ENCODE results near the gene KIF26A.

KIF26A gene

DNA sequence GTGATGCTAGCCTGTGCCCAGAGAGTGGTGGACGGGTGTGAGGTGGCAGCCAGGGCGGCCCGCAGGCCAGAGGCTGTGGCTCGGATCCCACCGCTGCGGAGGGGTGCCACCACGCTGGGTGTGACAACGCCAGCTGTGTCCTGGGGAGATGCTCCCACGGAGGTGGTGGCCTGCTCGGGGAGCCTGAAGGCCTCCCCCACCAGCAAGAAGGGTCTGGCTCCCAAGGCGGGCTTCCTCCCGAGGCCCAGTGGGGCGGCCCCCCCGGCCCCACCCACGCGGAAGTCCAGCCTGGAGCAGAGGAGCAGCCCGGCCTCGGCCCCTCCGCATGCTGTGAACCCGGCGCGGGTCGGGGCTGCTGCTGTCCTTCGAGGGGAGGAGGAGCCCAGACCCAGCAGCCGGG, 38.2 kb downstream of the KIF26A start:
- no peak for DNase-seq (ENCODE audit: low read depth, low spot score)

DNA sequence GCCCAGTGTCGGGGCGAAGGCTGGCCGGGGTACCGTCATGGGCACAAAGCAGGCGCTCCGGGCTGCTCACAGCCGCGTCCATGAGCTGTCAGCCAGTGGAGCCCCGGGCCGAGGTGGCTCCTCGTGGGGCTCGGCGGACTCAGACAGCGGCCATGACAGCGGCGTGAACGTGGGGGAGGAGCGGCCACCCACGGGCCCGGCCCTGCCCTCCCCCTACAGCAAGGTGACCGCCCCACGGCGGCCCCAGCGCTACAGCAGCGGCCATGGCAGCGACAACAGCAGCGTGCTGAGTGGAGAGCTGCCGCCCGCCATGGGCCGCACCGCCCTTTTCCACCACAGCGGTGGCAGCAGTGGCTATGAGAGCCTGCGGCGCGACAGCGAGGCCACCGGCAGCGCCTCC, 39.0 kb downstream of the KIF26A start:
- DNase-seq (ENCODE audit: low read depth, low spot score): no peak

GRCh38 chr14:104178279-104178678, 39.9 kb downstream of the KIF26A start:
- no peak for DNase-seq (ENCODE audit: low read depth, low spot score)

GRCh38 chr14:104179126-104179525, 40.7 kb downstream of the KIF26A start:
- no peak for DNase-seq (ENCODE audit: low read depth, low spot score)

DNA sequence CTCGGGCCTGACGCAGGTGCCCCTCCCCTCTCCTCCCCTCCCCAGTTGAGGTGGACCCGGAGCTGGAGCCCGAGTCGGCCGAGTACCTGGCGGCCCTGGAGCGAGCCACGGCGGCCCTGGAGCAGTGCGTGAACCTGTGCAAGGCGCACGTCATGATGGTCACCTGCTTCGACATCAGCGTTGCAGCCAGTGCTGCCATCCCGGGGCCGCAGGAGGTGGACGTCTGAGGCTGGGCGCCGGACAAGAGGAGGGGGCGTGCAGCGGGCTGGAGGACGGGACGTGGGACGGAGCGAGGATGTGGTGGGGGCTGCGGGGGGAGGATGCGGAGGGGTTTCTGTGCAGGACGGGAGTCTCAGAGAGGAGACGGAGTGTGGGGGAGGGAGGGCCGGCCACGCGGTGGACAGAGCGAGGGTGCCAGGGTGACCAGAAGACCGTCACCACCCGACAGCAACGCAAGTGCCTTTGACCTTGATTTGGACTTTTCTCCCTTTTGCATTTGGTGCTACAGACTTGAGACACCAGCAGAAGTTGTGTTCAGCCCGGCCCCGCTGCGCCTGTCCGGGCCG, 41.3 kb downstream of the KIF26A start:
- no peak for DNase-seq (ENCODE audit: low read depth, low spot score)

GRCh38 chr14:104180561-104181165, 42.3 kb downstream of the KIF26A start:
- DNase-seq (ENCODE audit: low read depth, low spot score): no peak

- DNase-seq (ENCODE audit: low read depth, low spot score): no peak
Observed at GRCh38 chr14:104181761-104182530, 43.6 kb downstream of the KIF26A start.

GRCh38 chr14:104182857-104183425, 44.6 kb downstream of the KIF26A start:
- no peak for DNase-seq (ENCODE audit: low read depth, low spot score)

DNA sequence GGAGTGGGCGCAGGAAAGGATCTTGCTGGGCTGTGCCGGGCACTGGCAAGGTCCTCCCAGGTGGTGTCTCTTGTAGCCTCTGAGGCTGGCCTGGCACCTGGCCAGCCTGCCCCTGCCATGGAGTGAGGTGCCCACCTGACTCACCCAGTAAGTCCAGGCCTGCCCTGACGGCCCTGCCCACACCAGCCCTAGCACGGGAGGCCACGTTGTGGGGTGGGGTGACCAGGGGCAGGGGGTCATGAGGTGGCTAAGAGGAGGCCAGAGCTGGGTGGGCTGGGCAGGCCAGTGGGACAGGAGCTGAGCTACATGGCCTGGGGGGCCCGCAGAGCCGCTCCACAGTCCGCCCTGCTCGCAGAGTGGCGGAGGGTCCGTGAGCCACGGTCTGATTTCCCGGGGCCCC, 45.4 kb downstream of the KIF26A start:
- DNase-seq (ENCODE audit: low read depth, low spot score): no peak

DNA sequence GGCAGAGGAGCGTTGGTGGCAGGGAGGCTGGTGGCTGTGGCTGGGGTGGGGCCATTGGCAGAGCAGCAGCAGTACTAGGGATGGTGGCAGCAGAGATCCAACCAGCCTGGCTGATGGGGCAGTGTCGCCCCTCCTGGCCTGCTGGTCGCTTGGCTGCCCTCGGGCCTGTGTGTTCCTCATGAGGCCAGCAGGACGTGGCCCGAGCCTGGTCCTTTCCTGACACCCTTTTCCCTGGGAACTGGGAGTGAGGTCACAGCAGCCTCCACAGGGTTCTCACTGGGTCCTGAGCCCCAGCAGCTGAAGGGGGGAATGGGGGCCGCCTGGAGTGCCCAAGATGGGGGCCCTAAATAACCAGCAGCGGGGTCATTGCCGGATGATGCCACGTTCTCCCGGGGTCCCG, 46.1 kb downstream of the KIF26A start:
- no peak for DNase-seq (ENCODE audit: low read depth, low spot score)

- no peak for DNase-seq (ENCODE audit: low read depth, low spot score)
Observed at GRCh38 chr14:104184911-104185499, 46.6 kb downstream of the KIF26A start.

- no peak for DNase-seq (ENCODE audit: low read depth, low spot score)
Observed at GRCh38 chr14:104185916-104186495, 47.6 kb downstream of the KIF26A start.

GRCh38 chr14:104186575-104186974, 48.2 kb downstream of the KIF26A start:
- no peak for DNase-seq (ENCODE audit: low read depth, low spot score)

DNA sequence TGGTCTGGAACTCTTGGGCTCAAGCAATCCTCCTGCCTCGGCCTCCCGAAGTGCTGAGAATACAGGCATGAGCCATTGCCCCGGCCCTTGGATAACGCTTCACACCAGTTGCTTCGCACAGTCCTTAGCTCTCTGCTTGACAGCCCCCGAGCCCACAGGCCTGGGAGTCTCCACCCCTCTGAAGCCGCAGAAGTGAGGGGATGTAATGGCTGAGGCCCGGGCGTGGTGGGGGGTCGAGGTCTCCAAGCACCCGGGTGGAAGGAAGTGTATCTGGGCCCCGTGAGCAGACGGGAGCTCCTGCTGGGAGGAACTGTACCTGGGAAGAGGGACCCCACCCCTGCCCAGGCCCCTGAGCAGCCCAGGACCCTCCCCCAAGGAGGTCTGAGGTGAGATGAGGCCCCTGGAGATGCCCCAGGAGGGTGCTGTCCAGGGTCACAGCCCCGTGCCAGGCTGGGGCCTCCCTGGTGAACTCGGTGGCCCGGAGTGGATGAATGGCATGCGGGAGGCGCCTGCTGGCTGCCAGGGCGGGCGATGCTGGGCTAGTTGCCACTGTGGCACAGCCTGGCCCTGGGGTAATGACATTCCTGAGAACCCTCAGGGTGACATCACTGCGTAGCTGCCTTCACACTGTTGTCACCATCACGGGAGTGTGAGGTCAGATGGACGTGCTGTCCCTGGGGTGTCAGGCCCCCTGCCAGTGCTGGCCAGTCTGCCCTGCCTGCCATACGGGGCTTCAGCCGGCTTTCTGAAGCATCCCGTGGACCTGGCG, 48.9 kb downstream of the KIF26A start:
- no peak for DNase-seq (ENCODE audit: low read depth, low spot score)

DNA sequence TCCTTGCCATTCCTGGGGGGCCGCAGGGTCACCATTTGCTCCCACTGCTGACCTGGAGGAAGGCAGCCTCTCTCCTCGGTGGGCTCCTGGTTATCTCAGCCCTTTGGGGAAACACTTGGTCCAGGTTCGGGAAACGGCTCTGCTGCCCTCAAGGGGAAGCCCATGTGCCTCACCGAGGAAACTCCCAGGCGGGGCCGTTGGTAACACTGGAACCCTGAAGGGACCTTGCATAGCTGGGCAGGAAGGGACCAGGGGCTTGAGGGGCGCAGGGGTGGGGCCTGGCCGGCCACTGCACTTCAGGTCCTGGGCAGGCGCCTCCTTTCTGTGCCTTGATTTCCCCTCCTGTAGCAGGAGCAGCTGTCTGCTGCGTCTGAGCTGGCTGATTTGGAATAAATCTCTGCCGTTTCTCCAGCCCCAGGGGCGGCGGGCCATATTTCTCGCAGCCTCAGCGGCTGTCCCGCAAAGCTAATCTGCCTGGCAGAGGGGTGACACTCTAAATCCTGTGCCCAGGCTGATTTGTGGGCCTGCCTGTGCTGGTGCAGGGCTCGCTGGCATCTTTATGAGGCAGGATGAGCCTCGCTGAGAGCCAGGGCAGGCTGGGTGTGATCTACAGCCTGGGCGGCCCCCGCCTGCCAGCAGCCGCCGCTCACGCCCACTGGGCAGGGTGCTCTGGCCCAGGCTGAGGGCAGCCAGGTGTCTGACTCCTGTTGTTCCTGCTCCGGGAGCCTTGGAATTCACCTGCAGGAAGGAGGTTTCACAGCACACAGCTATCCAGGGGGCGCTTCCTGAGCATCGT, 49.7 kb downstream of the KIF26A start:
- no peak for DNase-seq (ENCODE audit: low read depth, low spot score)

DNA sequence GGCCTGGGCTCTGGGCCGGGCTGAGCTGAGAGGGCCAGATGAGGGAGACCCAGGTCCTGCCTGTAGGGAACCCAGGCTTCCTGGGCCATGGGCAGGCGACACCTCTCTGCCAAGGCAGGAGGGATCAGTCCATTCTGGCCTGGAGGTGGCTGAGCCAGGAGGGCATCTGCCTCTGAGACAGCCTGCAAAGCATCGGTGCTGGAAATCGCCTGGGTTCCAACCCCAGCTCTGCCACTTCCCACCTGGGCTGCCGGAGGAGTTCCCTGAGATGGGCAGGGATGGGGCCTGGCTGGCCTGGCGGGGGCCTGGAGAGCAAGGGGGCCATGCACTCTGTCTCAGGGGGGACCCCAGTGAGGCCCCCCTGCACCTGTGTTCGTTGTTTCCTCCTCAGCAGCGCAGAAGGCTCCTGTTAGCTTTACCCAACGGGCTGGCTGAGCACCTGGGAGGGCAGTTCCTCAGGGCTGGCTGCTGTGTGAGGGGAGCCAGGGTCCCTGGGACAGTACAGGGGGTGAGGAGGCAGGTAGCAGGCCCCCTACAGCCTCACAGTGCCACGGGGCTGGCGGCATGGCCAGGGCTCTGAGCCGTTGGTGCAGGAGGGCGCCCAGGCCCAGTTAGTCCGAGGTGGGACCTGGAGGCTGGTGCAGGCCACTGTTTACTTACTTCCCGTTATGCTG, 50.5 kb downstream of the KIF26A start:
- DNase-seq (ENCODE audit: low read depth, low spot score): no peak

DNA sequence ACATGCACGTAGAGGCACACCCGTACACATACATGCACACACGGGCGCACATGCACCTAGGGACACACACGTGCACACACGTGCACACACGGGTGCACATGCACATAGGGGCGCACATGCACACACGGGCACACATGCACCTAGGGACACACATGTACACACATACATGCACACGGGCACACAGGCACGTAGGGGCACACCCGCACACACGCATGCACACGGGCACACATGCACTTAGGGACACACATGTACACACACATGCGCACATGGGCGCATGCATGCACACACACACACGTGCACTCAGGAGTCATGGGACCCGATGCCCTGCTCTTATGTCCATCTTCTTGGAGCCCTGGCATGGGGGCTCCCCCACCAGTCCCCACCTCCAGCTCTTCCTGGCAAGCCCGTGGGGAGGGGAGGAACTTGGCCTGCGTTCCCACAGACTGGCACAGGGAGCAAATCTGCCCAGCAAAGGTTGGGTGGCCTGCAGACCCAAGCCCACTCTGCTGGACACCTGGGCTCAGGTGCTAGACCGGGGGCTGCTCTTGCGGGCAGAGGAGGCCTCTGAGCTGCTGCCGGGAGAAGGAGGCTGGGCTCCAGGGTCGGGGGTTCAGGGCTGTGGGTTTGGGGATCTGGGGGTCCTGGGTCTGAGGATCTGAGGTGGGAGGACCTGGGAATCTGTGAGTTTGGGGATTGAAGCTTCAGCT, 51.4 kb downstream of the KIF26A start:
- DNase-seq (ENCODE audit: low read depth, low spot score): no peak

DNA sequence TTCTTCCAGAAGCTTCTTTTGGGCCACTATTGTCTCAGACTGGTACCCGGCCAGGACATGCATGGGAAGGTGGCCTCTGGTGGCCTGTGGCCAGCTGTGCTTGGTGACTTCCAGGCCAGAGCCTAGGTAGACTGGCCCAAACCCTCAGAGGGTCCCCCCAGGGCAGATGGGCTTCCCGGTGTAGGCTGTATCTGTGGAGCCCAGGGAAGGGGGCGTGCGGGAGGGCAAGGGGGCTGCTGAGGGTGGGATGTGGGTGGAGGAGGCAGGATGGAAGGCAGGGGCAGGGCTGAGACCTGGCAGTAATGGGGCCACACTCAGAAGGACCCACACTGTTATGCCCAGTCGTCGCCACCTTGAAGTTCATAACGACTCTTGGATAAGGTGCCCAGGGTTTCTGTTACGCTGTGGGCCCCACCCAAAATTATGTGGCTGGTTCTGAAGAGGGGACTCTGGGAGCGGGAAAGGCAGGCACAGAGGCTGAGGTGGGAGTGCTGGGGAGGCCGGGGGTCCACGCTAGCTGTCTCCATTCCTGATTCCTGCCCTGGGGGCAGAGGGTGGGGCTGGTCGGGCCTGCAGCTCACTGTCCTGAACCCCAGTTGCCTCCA, 52.1 kb downstream of the KIF26A start:
- no peak for DNase-seq (ENCODE audit: low read depth, low spot score)

Measured in iPS DF 19.7 (cell line).